OCI-LY3 (cell line): ENCODE measurements around the gene MMEL1.
"Not testable (repeated sequence)": the region's sequence is repeated elsewhere in the genome, so short reads cannot be mapped to it uniquely, and the experiment has no call there.

Experiments
- H2AFZ ChIP-seq: fragments of 200-600, 300-600 bp; shearing (Covaris generic); 2 replicates; pipeline ENCODE4 v1.6.0; 2014; ENCODE audit warnings: antibody characterized with exemption, low read depth, low read length
- H3K27ac ChIP-seq: fragments of 200-600, 300-600 bp; sonication (generic); 2 replicates; pipeline ENCODE4 v1.5.1; 2014; ENCODE audit warnings: mild to moderate bottlenecking, low read length, moderate library complexity, mixed read lengths
- H3K27me3 ChIP-seq: fragments of 200-600, 300-600 bp; sonication (generic); 2 replicates; pipeline ENCODE4 v1.6.1; 2014; ENCODE audit warnings: low read depth, low read length, mixed read lengths
- H3K36me3 ChIP-seq: fragments of 200-600, 300-600 bp; sonication (generic); replicated peaks from 2 replicates; pipeline ENCODE3; 2014; ENCODE audit warnings: low read depth, low read length, mixed read lengths
- H3K4me1 ChIP-seq: fragments of 300-600, 200-600 bp; sonication (generic); 2 replicates; pipeline ENCODE4 v1.6.1; 2014; ENCODE audit warnings: low read length, mixed read lengths
- H3K4me2 ChIP-seq: fragments of 200-600, 300-600 bp; sonication (generic); 2 replicates; pipeline ENCODE4 v1.6.1; 2014; ENCODE audit warnings: low read length, mixed read lengths
- H3K4me3 ChIP-seq: fragments of 300-600, 200-600 bp; sonication (generic); 2 replicates; pipeline ENCODE4 v1.5.1; 2014; ENCODE audit warnings: antibody characterized with exemption, mild to moderate bottlenecking, low read length, moderate library complexity
- H3K79me2 ChIP-seq: fragments of 300-600, 200-600 bp; shearing (Covaris generic); 2 replicates; pipeline ENCODE4 v1.6.1; 2014; ENCODE audit warnings: mild to moderate bottlenecking, low read length, mixed read lengths
- H3K9ac ChIP-seq: fragments of 300-600, 200-600 bp; shearing (Covaris generic); 2 replicates; pipeline ENCODE4 v1.6.0; 2014; ENCODE audit warnings: mild to moderate bottlenecking, low read length, moderate library complexity
- H3K9me3 ChIP-seq: fragments of 200-600, 300-600 bp; shearing (Covaris generic); 2 replicates; pipeline ENCODE4 v1.6.1; 2014; ENCODE audit warnings: low read length, mixed read lengths; ENCODE audit not compliant: insufficient read depth
- H4K20me1 ChIP-seq: fragments of 200-600, 300-600 bp; sonication (generic); 2 replicates; pipeline ENCODE4 v1.6.1; 2016; ENCODE audit warnings: low read length, mixed read lengths; ENCODE audit not compliant: insufficient read depth
- EZH2phosphoT487 ChIP-seq: fragments of 200-600 bp; shearing (Covaris generic); IDR thresholded peaks from 2 replicates; pipeline ENCODE4 v1.6.1; 2018; ENCODE audit warnings: antibody characterized with exemption, mixed run types, low read depth
- TF ChIP-seq, protein P1 (sequence below): fragments of 200-600, 300-600 bp; sonication (generic); IDR thresholded peaks from 2 replicates; pipeline ENCODE4 v1.5.1; 2014; ENCODE audit warnings: antibody characterized with exemption, low read length, low read depth

Gene MMEL1

GRCh38 chr1:2583331-2583791 lies 49.5 kb downstream of the MMEL1 start:
- Histone ChIP-seq H4K20me1 (no peaks in the 10 kb centered on the region), H3K4me1 (peaks cover 57% of the 10 kb centered on the region), H3K27ac (no peak overlapping the region), H3K79me2 (peaks cover 10% of the 10 kb centered on the region; the same call in 1 of the 2 replicates), H3K27me3 (no peaks in the 10 kb centered on the region), H3K9ac (no peak overlapping the region), H3K4me3 (no peak overlapping the region), H3K9me3 (no peaks in the 10 kb centered on the region), H2AFZ (no peak overlapping the region), H3K36me3 (peaks cover 3% of the 10 kb centered on the region), H3K4me2 (no peak overlapping the region)
- TF ChIP-seq EZH2phosphoT487, result no peak
- TF ChIP-seq, protein P1, sequence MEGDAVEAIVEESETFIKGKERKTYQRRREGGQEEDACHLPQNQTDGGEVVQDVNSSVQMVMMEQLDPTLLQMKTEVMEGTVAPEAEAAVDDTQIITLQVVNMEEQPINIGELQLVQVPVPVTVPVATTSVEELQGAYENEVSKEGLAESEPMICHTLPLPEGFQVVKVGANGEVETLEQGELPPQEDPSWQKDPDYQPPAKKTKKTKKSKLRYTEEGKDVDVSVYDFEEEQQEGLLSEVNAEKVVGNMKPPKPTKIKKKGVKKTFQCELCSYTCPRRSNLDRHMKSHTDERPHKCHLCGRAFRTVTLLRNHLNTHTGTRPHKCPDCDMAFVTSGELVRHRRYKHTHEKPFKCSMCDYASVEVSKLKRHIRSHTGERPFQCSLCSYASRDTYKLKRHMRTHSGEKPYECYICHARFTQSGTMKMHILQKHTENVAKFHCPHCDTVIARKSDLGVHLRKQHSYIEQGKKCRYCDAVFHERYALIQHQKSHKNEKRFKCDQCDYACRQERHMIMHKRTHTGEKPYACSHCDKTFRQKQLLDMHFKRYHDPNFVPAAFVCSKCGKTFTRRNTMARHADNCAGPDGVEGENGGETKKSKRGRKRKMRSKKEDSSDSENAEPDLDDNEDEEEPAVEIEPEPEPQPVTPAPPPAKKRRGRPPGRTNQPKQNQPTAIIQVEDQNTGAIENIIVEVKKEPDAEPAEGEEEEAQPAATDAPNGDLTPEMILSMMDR, result no peak

GRCh38 chr1:2582391-2582790 lies 50.4 kb downstream of the MMEL1 start:
- H3K4me1 ChIP-seq, result peaks cover 67% of the 10 kb centered on the region
- H3K4me2 ChIP-seq, result no peak overlapping the region
- no peaks in the 10 kb centered on the region for H3K9me3 ChIP-seq
- no peak overlapping the region for H2AFZ ChIP-seq
- peaks cover 10% of the 10 kb centered on the region; the same call in 1 of the 2 replicates for H3K79me2 ChIP-seq
- H3K27ac ChIP-seq, result no peak overlapping the region
- no peak overlapping the region for H3K9ac ChIP-seq
- no peak overlapping the region for H3K4me3 ChIP-seq
- no peak for TF ChIP-seq EZH2phosphoT487
- TF ChIP-seq, protein P1, result no peak
- H4K20me1 ChIP-seq, result no peaks in the 10 kb centered on the region
- H3K27me3 ChIP-seq, result no peaks in the 10 kb centered on the region
- H3K36me3 ChIP-seq, result peaks cover 3% of the 10 kb centered on the region

- H3K4me2 ChIP-seq, result no peak overlapping the region
- H4K20me1 ChIP-seq, result no peaks in the 10 kb centered on the region
- peaks cover 78% of the 10 kb centered on the region for H3K4me1 ChIP-seq
- no peak overlapping the region for H3K27ac ChIP-seq
- no peaks in the 10 kb centered on the region for H3K27me3 ChIP-seq
- no peak overlapping the region for H3K9ac ChIP-seq
- TF ChIP-seq, protein P1, result no peak
- TF ChIP-seq EZH2phosphoT487, result no peak
- H3K4me3 ChIP-seq, result no peak overlapping the region
- H2AFZ ChIP-seq, result no peak overlapping the region
- H3K79me2 ChIP-seq, result peaks cover 9% of the 10 kb centered on the region; the same call in 1 of the 2 replicates
- H3K36me3 ChIP-seq, result peaks cover 3% of the 10 kb centered on the region
- no peaks in the 10 kb centered on the region for H3K9me3 ChIP-seq
Measured at GRCh38 chr1:2580691-2581090, 52.1 kb downstream of the MMEL1 start.

DNA sequence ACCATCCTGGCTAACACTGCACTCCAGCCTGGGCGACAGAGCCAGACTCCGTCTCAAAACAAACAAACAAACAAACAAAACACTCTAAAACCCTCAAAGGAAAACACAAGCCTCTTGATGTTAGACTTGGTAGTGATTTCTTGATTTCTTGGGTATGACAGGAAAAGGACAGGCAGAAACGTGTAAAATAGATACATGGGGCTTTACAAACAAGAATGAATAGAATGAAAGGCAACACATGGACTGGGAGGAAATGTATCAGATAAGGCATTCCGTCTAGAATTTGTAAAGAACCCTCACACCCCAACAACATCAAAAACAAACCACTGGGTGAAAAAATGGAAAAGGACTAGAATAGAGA lies 54.1 kb downstream of the MMEL1 start:
- Histone ChIP-seq H3K36me3 (no peaks in the 10 kb centered on the region), H3K27me3 (no peaks in the 10 kb centered on the region), H3K9ac (peak overlapping the region; percentile 78; the same call in 1 of the 2 replicates), H3K27ac (peak overlapping the region; percentile 86), H3K4me3 (peak overlapping the region; percentile 64; the same call in 1 of the 2 replicates), H4K20me1 (no peaks in the 10 kb centered on the region), H3K9me3 (0 out of 2 replicates have a peak, but pooled peaks cover 5% of the 10 kb centered on the region), H2AFZ (no peak overlapping the region), H3K79me2 (no peaks in the 10 kb centered on the region), H3K4me1 (peaks cover 71% of the 10 kb centered on the region), H3K4me2 (peak overlapping the region; percentile 85)
- TF ChIP-seq, protein P1, result no peak
- no peak for TF ChIP-seq EZH2phosphoT487

DNA sequence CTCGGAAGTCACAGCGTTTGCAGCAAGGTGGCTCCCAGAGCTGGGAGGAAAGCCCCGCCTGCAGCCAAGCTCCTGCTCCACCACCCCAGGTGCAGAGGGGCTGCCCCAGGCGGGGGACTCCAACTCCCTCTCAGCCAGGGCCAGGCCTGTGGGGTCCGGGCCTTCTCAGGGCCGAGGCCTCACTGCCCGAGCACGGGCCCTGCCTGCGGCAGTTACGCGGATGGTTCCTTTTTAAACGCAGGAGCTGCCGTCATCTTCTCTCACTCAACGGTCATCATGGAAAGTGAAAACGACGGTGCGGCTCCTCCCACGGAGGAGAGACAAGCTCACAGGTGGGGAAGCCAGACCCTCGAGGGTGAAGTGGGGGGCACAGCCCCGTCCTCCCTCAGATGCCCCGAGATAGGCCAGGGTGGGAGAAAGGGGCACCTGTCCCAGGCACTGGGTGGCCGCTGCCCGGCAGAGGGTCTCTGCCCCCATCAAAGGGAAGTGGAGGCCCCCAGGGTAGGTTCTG lies 55.2 kb downstream of the MMEL1 start:
- H2AFZ ChIP-seq, H4K20me1 ChIP-seq, H3K27me3 ChIP-seq, H3K36me3 ChIP-seq, H3K79me2 ChIP-seq: not testable (repeated sequence)
- Histone ChIP-seq H3K4me3 (peak overlapping the region; percentile 64), H3K9ac (peak overlapping the region; percentile 78), H3K27ac (peak overlapping the region; percentile 86), H3K9me3 (peaks cover 13% of the 10 kb centered on the region; the same call in 1 of the 2 replicates), H3K4me1 (peaks cover 79% of the 10 kb centered on the region), H3K4me2 (peak overlapping the region; percentile 85)
